Activated CD8-positive, alpha-beta memory T cell treated with anti-CD3 and anti-CD28 coated beads for 36 hours (primary cell): ENCODE measurements around the gene BBOF1. TPM values are rescaled to one million over a fixed set of nuclear protein-coding genes. Genes with fewer than 3 reads are reported as not detected.
"Not testable (repeated sequence)": the region's sequence is repeated elsewhere in the genome, so short reads cannot be mapped to it uniquely, and the experiment has no call there.

Experiments used
- CTCF ChIA-PET: fragments of 350-600 bp; sonication (Branson Sonifier 250); formaldehyde crosslinking; loops from one replicate; lab custom pipeline; 2021; ENCODE audit warnings: antibody characterized with exemption; lab: Charles Lee
- POLR2A ChIA-PET: fragments of 350-600 bp; sonication (Branson Sonifier 250); formaldehyde crosslinking; loops from one replicate; lab custom pipeline; 2021; ENCODE audit warnings: antibody characterized with exemption; lab: Charles Lee
- total RNA-seq, 2 experiments: library from RNA; stranded (reverse); gene quantifications; one replicate each; pipeline ENCODE4 v1.2.3, GENCODE V29; 2021

BBOF1 gene, protein sequence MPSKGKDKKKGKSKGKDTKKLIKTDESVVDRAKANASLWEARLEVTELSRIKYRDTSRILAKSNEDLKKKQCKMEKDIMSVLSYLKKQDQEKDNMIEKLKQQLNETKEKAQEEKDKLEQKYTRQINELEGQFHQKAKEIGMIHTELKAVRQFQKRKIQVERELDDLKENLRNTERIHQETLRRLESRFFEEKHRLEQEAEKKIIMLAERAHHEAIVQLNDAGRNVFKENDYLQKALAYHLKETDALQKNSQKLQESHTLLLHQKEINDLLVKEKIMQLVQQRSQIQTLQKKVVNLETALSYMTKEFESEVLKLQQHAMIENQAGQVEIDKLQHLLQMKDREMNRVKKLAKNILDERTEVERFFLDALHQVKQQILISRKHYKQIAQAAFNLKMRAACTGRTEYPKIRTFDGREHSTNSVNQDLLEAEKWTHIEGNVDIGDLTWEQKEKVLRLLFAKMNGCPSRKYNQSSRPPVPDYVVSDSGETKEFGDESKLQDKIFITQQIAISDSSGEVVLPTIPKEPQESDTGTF
- total RNA-seq, result 1 to 10 TPM; 2.0 to 2.7 TPM

DNA sequence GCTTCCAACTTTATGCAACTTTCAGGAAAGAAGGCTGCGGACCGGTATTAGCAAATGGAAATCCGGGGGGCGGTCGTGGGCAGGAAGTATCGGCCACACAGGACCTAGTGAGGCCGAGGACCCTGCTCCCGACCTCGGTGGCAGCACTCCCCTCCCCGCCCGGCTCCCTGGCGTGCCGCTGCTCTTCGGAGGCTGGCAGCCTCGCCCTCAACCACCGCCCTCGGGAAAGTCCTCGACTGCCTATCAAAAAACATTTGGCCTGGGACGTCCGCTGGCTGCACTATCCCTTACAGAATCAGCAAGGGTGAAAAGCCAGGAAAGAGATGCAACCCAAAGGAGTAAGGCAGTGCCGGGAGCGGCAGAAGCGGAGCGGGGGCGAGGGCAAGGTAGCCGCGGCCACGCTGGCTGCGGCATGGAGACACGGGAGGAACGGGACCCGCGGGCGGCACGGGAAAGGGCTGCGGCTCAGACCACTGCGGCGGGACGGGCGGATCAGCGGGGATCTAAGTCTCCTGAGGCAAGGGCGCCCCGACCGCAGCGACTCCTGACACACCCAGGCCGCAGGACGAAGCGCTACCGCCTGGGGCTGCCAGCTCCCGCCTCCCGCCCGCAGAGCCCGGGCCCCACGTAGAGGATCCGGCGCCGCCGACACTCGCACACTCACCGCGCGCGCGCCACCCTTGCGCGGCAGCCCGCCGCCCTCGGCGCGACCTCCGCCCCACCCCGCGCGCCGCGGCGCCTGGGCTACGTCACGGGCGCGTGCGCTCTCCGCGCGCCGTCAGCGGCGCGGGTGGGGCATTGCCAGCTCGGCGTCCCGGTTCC, at the start of gene BBOF1, which contains the start of gene ENTPD5:
TSS of gene BBOF1 (plus strand) at position 764 of the 822 bp plus-strand sequence. CDS start 130 bp downstream, outside the sequence.
TSS of gene ENTPD5 (minus strand) at position 703 of the 822 bp plus-strand sequence. CDS start 31,186 bp downstream, outside the sequence.
- POLR2A ChIA-PET, result interaction anchor here (0.6 to 1.2 kb wide), 8 partner anchors 13 to 422 kb away, joined by 3 to 6 read pairs (median 4); partner anchors contain the start of genes COQ6 and FAM161B
- CTCF ChIA-PET, result interaction anchor here (0.6 to 1.4 kb wide), 5 partner anchors 19 to 233 kb away, joined by 3 to 4 read pairs (median 3); no protein-coding TSS in a partner anchor

DNA sequence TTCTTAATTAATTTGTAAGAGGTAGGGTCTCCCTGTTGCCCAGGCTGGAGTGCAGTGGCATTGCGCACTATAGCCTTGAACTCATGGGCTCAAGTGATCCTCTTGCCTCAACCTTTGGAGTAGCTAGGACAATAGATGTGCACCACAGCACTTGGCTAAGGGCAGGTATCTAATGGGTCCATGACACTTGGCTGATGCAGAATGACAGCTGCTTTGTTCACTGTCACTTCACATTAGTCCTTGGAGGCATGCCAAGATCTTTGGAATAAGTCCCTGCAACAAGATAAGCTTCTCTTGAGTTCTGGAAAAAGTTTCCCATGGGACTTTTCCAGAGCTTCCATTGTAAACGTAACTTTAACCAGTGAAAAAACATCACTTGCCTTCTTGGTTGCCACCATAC, 45.7 kb upstream of the BBOF1 start:
- ChIA-PET POLR2A (no interaction called here), CTCF (no interaction called here)

DNA sequence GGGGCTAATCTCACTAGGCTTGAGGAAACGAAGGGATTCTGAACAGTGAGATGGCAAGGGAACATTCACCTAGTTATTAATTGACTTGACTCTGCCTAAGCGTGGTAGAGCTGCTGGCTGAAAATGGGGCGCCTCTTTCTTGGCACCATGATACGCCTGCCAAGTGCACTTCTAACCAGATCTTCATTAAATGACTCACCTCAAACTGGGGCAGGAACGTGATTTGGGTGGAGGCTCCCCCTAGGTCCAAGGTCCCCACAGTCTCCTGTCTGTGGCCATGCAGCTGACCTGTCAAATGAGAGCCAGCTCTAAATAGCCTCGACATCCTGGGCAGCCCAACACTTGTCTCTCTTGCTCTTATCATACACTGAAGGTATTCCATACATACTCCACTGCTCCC, 43.0 kb upstream of the BBOF1 start:
- POLR2A ChIA-PET, result no interaction called here
- CTCF ChIA-PET, result no interaction called here

DNA sequence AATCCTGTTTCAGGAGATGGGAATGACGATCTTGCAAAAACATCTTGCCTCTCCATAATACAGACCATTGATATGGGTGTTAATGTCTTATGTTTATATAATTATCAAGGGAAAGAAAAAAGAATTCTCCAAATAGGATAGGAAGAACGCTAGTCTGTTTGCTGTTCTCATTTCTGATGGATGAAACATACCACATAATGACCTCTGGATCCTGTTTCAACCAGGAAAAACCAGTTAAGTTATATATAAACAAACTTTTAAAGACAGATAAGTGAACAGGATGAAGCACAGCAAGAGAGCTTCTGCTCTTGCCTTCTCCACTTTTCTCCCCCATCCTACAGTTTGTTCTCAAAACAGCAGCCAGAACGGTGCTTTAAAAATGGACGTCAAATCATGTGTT, 41.3 kb upstream of the BBOF1 start:
- POLR2A ChIA-PET, result no interaction called here
- CTCF ChIA-PET, result no interaction called here

DNA sequence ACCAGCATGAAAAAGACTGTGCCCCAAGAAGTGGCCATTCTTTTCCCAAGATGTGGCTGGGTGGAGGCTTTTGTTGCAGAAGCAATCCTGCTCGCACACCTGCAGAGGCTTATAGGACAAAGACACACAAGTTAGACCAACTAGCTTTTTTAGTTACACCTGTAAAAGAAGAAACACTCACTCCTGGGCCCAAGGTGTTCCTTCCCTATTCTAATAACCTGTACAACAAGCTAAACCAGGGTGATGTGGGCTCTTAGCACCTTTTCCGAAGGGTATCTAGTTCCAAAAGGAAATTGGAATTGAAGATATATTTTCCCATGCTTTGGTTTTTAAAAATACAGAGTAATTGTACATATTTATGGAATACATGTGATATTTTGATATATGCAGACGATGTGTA, 31.1 kb upstream of the BBOF1 start:
- ChIA-PET CTCF (no interaction called here), POLR2A (no interaction called here)

DNA sequence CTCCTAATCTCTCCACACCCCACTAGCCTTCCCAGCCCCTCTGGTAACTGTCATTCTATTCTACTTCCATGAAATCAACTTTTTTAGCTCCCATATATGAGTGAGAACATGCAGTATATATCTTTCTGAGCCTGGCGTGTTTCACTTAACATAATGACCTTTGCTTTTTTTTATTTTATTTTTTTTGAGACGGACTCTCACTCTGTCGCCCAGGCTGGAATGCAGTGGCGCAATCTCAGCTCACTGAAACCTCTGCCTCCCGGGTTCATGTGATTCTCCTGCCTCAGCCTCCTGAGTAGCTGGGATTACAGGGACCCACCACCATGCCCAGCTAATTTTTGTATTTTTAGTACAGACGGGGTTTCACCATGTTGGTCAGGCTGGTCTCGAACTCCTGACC, 30.5 kb upstream of the BBOF1 start:
- POLR2A ChIA-PET, result not testable (repeated sequence)
- CTCF ChIA-PET, result interaction anchor here (1.0 kb wide), 1 partner anchor 46 kb away, joined by 3 read pairs; no protein-coding TSS in a partner anchor

DNA sequence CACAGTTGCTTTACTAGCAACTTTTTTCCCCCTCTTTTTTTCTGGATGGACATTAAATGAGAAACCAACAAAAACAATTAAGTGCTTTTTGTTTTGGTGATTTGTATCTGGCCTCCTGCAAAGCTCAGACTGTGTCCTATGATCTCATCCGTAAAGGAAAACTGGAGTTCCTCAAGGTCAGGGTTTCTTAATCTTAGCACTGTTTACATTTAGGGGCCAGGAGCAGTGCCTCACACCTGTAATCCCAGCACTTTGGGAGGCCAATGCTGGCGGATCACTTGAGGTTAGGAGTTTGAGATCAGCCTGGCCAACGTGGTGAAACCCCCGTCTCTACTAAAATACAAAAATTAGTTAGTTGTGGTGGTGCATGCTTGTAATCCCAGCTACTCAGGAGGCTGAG, 28.1 kb upstream of the BBOF1 start:
- ChIA-PET POLR2A (no interaction called here), CTCF (no interaction called here)

DNA sequence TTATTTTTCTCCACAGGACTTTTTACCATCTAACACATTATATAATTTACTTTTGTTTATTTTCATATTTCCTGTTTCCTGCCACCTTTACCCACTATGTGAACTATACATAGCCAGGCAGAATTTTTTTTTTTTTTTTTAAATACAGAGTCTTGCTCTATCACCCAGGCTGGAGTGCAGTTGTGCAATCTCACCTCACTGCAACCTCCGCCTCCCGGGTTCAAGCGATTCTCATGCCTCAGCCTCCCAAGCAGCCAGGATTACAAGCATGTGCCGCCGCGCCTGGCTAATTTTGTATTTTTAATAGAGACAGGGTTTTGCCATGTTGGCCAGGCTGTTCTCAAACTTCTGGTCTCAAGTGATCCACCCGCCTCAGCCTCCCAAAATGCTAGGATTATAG, 24.2 kb upstream of the BBOF1 start:
- POLR2A ChIA-PET, result not testable (repeated sequence)

DNA sequence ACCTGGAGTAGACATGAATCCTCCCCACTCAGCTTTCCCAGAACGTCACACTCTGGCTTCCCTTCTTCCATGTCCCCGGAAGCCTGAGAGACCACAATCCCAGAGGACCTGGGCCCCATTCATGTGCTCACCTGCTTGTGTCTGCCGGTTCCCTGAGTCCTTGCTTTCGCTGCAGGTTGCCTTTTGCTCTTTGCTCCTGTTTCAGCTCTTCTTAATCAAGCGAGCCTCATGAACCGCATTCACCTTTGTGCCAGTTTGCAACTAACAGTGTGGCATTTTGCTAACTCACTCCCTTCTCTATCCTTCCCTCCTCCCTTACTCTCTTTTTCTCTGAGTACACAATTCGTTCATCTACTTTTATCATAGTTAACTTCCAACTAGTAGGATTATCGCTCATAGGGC, 23.2 kb upstream of the BBOF1 start:
- POLR2A ChIA-PET, result no interaction called here
- CTCF ChIA-PET, result interaction anchor here (0.7 kb wide), 1 partner anchor 364 kb away, joined by 3 read pairs; no protein-coding TSS in a partner anchor

More for the DNA sequence above, 24.2 kb upstream of the BBOF1 start:
- CTCF ChIA-PET, result not testable (repeated sequence)

DNA sequence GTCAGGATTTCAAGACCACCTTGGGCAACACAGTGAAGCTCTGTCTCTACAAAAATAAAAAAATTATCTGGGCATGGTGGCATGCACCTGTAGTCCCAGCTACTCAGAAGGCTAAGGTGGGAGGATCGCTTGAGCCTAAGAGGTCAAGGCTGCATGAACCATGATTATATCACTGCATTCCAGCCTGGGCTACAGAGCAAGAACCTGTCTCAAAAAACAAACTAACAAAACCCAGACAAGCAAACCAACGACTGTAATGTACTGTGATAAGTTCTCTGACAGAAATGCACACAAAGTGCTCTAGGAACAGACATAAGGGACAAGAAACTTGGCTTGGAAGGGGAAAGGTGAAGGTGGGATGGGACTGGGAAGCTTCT, 22.4 kb upstream of the BBOF1 start:
- ChIA-PET POLR2A (no interaction called here), CTCF (no interaction called here)

DNA sequence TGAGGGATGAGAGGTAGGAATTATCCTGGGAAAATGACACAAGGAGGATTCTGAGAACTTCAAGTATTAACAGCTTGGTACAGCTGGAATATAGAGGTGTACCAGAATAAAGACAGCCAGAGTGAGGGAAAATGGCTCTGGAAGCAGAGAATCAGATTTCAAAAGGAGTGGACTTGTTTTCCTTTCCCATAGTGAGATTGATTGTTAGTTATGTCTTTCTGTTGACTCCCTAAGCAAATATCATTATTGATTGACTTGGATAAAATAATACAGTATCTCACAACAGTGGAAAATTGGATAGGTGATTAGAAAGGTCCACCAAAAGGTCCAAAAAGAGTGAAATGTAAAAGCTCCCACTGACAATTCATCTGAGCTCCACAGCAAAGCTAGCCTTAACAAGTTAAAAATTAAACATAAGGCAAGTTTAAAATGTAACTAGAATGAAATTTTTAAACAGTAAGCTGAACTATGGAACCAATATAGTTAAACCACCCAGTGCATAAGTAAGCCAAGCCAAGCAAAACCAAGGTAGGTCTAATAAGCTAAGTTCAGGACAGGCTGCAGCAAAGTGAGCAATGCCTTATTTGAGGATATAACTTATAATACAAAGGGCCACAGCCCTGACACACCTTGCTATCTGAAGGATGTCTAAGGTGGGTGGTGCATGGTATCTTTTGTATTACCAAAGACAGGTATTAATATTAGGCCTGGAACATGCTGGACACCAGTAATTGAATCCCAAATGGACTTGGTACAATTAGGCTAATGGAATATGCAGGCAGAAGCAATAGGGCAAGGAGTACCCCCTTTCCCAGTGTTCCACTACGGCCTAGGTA, 21.8 kb upstream of the BBOF1 start:
- ChIA-PET CTCF (no interaction called here), POLR2A (no interaction called here)

DNA sequence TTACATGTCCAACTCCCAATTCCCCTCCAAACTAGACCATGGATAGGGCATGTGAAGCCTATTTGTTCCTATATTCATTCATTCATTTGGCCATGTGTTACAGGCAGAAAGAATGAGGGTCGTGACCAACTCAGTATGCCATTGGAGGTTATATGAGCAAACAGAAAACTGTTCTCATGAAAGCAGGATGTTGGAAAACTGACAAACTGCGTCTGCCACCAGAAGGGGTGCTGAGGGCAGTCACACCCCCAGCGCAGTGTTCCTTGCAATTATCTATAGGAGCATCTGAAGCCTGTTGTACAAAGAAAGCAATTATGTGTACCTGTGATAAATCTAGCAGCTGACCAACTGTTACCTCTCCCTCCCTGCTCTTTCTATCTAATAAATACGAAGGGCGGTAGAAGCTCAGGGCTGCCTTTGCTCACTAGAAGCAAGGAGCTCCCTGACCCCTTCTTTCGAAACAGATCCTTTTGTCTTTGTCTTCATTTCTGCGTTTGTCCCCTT, 21.2 kb upstream of the BBOF1 start:
- ChIA-PET CTCF (no interaction called here), POLR2A (no interaction called here)

DNA sequence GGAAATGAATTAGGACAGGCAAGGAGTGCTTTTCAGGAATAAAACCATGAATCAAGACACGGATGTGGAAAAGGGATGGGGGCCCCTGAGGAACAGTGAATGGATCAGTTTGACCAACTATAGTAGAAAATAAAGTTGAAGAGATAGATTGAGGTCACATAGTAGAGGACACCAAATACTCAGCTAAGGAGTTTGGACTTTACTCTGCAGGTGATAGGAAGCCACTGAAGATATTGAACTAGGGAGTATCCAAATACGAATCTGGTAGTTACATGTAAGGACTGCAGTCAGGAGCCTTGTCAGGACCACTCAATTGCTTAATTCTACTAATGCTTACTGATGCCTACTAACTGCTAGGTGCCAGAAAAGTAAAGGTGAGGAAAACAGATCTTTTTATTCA, 20.4 kb upstream of the BBOF1 start:
- POLR2A ChIA-PET, result no interaction called here
- CTCF ChIA-PET, result no interaction called here

DNA sequence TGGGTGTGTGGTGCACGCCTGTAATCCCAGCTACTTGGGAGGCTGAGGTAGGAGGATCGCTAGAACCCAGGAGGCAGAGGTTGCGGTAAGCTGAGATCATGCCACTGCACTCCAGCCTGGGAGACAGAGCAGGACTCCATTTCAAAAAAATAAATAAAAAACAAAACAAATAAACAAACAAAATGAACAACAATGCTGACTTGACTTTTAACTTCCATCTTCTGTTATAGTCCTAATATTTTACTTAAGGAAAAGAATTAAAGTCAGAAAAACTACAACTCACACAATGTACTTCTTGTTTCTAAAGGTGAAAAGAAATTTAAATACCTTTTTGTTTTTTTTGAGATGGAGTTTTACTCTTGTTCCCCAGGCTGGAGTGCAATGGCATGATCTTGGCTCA, 13.5 kb upstream of the BBOF1 start:
- POLR2A ChIA-PET, result interaction anchor here (0.7 kb wide), 1 partner anchor 13 kb away, joined by 4 read pairs; no protein-coding TSS in a partner anchor
- CTCF ChIA-PET, result interaction anchor here (0.6 kb wide), 1 partner anchor 196 kb away, joined by 5 read pairs; no protein-coding TSS in a partner anchor

DNA sequence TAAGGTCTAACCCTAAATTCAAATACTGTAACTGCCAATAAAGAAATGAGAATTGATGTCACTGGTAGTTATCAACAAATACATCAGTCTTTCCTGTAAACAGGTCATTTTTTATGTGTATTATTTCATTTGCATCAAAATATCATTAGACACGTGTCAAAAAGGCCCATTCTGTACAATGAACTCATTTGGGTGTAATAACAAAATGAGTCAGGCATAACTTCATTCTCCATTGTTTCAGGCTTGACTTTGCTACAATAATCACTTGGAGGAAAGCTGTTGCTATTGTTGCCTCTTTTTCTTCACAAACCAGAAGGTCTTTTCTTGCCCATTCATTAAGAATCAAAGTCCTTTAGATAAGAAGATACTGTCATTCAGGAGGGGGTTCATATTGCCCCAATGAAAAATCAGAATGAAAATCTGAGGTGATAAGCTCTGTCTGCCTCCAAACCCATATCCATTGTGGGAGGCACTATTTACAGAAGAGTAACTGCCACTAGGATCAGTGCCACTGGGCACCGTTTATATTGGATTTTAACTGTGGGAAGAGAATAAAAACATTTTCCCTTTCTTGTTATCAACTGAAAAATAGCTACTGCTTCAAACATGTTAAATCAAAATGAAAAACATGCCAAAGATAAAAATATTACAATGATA, 10.2 kb upstream of the BBOF1 start:
- ChIA-PET POLR2A (no interaction called here), CTCF (no interaction called here)

DNA sequence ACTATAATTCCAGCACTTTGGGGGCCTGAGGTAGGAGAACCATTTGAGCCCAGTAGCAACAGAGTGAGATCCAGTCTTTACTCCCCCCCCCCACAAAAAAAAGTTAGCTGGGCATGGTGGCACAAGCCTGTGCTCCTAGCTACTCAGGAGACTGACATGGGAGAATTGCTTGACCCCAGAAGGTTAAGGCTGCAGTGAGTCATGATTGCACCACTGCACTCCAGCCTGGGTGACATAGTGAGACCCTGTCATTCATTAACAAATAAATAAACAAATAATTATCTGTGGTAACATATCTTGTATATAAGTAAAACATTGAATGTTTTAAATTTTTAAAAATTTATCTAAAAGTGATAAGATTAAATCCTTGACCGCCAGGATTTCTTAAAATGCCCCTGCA, 4.8 kb upstream of the BBOF1 start:
- CTCF ChIA-PET, result interaction anchor here (0.6 kb wide), 1 partner anchor 228 kb away, joined by 4 read pairs; no protein-coding TSS in a partner anchor

DNA sequence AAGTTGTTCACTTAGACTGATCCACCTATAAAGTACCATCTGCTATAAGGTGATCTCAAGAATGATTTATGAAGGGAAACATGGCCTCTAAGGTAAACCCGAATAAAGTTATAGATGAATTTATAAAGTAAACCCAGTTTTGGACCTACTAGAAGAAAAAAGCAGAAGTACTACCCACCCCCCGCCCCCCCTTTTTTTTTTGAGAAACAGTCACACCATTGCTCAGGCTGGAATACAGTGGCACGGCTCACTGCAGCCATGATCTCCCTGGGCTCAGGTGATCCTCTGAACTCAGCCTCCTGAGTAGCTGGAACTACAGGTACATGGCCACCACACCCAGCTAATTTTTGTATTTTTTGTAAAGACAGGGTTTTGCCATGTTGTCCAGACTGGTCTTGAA, 4.0 kb upstream of the BBOF1 start:
- POLR2A ChIA-PET, result no interaction called here
- CTCF ChIA-PET, result no interaction called here

More for the DNA sequence above, 4.8 kb upstream of the BBOF1 start:
- POLR2A ChIA-PET, result no interaction called here

DNA sequence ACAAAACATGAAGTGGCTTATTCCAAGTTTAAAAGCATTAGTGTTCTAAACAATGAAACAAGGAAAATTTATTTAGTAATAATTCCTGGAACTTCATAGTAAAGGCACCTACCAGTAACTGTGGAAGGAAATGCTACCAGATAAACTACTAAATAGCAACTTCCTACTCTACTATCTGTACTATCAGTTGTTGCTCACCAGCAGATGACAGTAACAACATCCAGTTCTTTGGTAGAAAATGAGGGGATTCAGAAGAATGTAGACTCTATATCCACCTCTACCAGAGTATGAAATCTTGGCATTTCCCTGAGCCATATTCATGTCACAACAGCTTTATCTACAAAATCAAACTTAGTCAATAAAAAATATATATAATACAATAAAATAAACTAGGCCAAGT, 3.2 kb upstream of the BBOF1 start:
- ChIA-PET POLR2A (no interaction called here), CTCF (no interaction called here)
